GM23338 (cell line): ENCODE results near the gene OVCA2. TPM values are rescaled to one million over a fixed set of nuclear protein-coding genes. Genes with fewer than 3 reads are reported as not detected.

Experiments used
- ATAC-seq: fragments of 200-7000 bp; cut with Tn5 transposase; 3 replicates; pipeline ENCODE4 v1.9.1; 2020
- DNase-seq: peaks from one replicate; pipeline ENCODE4 v3.0.0-alpha.2; 2015; ENCODE audit warnings: low spot score
- H2AFZ ChIP-seq: fragments of 200-600 bp; sonication (generic); 2 replicates; pipeline ENCODE4 v1.8.0; 2016; ENCODE audit warnings: antibody characterized with exemption, mild to moderate bottlenecking, moderate library complexity
- H3F3A ChIP-seq: fragments of 200-600 bp; sonication (generic); replicated peaks from 2 replicates; pipeline ENCODE4 v1.8.0; 2017; ENCODE audit warnings: antibody characterized with exemption, mixed run types, low read depth
- H3K27ac ChIP-seq: fragments of 200-600 bp; sonication (generic); 2 replicates; pipeline ENCODE4 v1.6.1; 2016; ENCODE audit warnings: low read depth
- H3K27me3 ChIP-seq: fragments of 200-600 bp; sonication (generic); 2 replicates; pipeline ENCODE4 v1.8.0; 2016; ENCODE audit warnings: mild to moderate bottlenecking, mixed run types, moderate library complexity; ENCODE audit not compliant: insufficient read depth
- H3K36me3 ChIP-seq: fragments of 200-600 bp; sonication (generic); 2 replicates; pipeline ENCODE4 v1.8.0; 2016; ENCODE audit warnings: mild to moderate bottlenecking; ENCODE audit not compliant: insufficient read depth
- H3K4me1 ChIP-seq: fragments of 200-600 bp; sonication (generic); 2 replicates; pipeline ENCODE4 v1.8.0; 2016; ENCODE audit warnings: mild to moderate bottlenecking, moderate library complexity; ENCODE audit not compliant: insufficient read depth
- H3K4me2 ChIP-seq: fragments of 200-600 bp; sonication (generic); 2 replicates; pipeline ENCODE4 v1.7.1; 2017; ENCODE audit warnings: mixed run types
- H3K4me3 ChIP-seq: fragments of 200-600 bp; sonication (generic); 2 replicates; pipeline ENCODE4 v1.6.1; 2016; ENCODE audit warnings: mixed run types
- H3K79me2 ChIP-seq: fragments of 200-600 bp; sonication (generic); replicated peaks from 2 replicates; pipeline ENCODE4 v1.8.0; 2017; ENCODE audit warnings: mild to moderate bottlenecking; ENCODE audit not compliant: insufficient read depth
- H3K9me2 ChIP-seq: fragments of 200-600 bp; sonication (generic); 2 replicates; pipeline ENCODE4 v1.8.0; 2017; ENCODE audit not compliant: insufficient read depth
- H4K20me1 ChIP-seq: fragments of 200-600 bp; sonication (generic); replicated peaks from 2 replicates; pipeline ENCODE4 v1.8.0; 2017; ENCODE audit warnings: mild to moderate bottlenecking; ENCODE audit not compliant: insufficient read depth
- H3K27ac Mint-ChIP-seq: 2 replicates; pipeline ENCODE4 v1.8.0; 2020; ENCODE audit warnings: inconsistent platforms, mild to moderate bottlenecking, moderate library complexity, mixed read lengths
- H3K27me3 Mint-ChIP-seq: 3 replicates; pipeline ENCODE4 v1.8.0; 2022; ENCODE audit warnings: low read depth, mild to moderate bottlenecking, moderate library complexity, mixed read lengths, inconsistent platforms; ENCODE audit not compliant: insufficient read depth, poor library complexity
- H3K36me3 Mint-ChIP-seq: 3 replicates; pipeline ENCODE4 v1.8.0; 2021; ENCODE audit warnings: low read depth, mild to moderate bottlenecking, inconsistent platforms, moderate library complexity, mixed read lengths
- H3K4me1 Mint-ChIP-seq: 3 replicates; pipeline ENCODE4 v1.8.0; 2020; ENCODE audit warnings: mild to moderate bottlenecking, inconsistent platforms, mixed read lengths
- H3K4me3 Mint-ChIP-seq: 3 replicates; pipeline ENCODE4 v1.8.0; 2021; ENCODE audit warnings: moderate library complexity, mild to moderate bottlenecking, inconsistent platforms, mixed read lengths
- H3K9me3 Mint-ChIP-seq: 3 replicates; pipeline ENCODE4 v1.8.0; 2020; ENCODE audit warnings: moderate library complexity, mild to moderate bottlenecking, inconsistent platforms, mixed read lengths
- CREB1 ChIP-seq: fragments of 250-450 bp; sonication (Bioruptor Pico); IDR thresholded peaks from 2 replicates; pipeline ENCODE4 v1.5.0; 2020; ENCODE audit warnings: low read depth, mild to moderate bottlenecking, moderate library complexity
- EZH2 ChIP-seq: fragments of 200-600 bp; sonication (generic); IDR thresholded peaks from one replicate; pipeline ENCODE4 v1.8.0; 2017; ENCODE audit warnings: antibody characterized with exemption, mild to moderate bottlenecking, low read depth; ENCODE audit not compliant: unreplicated experiment
- EZH2phosphoT487 ChIP-seq: fragments of 200-600 bp; sonication (generic); IDR thresholded peaks from one replicate; pipeline ENCODE4 v1.8.1; 2018; ENCODE audit warnings: antibody characterized with exemption; ENCODE audit not compliant: unreplicated experiment
- JUNB ChIP-seq: IDR thresholded peaks from one replicate; pipeline ENCODE4 v1.6.1; 2016; ENCODE audit warnings: antibody characterized with exemption; ENCODE audit not compliant: unreplicated experiment
- NANOG ChIP-seq: IDR thresholded peaks from 2 replicates; pipeline ENCODE4 v1.6.1; 2016; ENCODE audit warnings: antibody characterized with exemption, borderline replicate concordance
- POLR2AphosphoS5 ChIP-seq: IDR thresholded peaks from 2 replicates; pipeline ENCODE4 v1.6.1; 2016; ENCODE audit warnings: antibody characterized with exemption, low read depth
- STAT1 ChIP-seq: IDR thresholded peaks from one replicate; pipeline ENCODE4 v1.6.1; 2016; ENCODE audit warnings: antibody characterized with exemption; ENCODE audit not compliant: unreplicated experiment
- ZNF114 ChIP-seq: fragments of 250-450 bp; sonication (Bioruptor Pico); IDR thresholded peaks from 2 replicates; pipeline ENCODE4 v1.5.0; 2020; ENCODE audit warnings: mild to moderate bottlenecking, moderate library complexity
- ZNF331 ChIP-seq: fragments of 250-450 bp; sonication (Bioruptor Pico); IDR thresholded peaks from 2 replicates; pipeline ENCODE4 v1.5.0; 2020; ENCODE audit warnings: low read depth, mild to moderate bottlenecking, moderate library complexity
- polyA plus RNA-seq: library from polyadenylated mRNA; unstranded; fragments of >200 nt; fragmentation: Nextera tagmentation; extraction: Ambion mirVana; gene quantifications from 2 replicates; pipeline ENCODE4 v1.2.1, GENCODE V29; 2016
- total RNA-seq: library from RNA; depleted of rRNA; stranded (reverse); fragments of >200 nt; shearing (Covaris generic); gene quantifications from 2 replicates; pipeline ENCODE4 v1.2.3, GENCODE V29; 2014
- TF ChIP-seq, protein P1 (sequence below): fragments of 250-450 bp; sonication (Bioruptor Pico); IDR thresholded peaks from 2 replicates; pipeline ENCODE4 v1.5.0; 2020; ENCODE audit warnings: mild to moderate bottlenecking, moderate library complexity
- TF ChIP-seq, protein P2 (sequence below): IDR thresholded peaks from one replicate; pipeline ENCODE4 v1.6.1; 2018; ENCODE audit warnings: antibody characterized with exemption; ENCODE audit not compliant: unreplicated experiment
- TF ChIP-seq, protein P3 (sequence below): IDR thresholded peaks from 2 replicates; pipeline ENCODE4 v1.6.1; 2016; ENCODE audit warnings: antibody characterized with exemption
- TF ChIP-seq, protein P4 (sequence below), 2 experiments: fragments of 200-600 bp in 1 of 2; sonication (generic) in 1 of 2; conservative IDR thresholded peaks; 2 replicates each; pipeline versions ENCODE4 v1.5.1 to v1.6.1; 2016 to 2017; ENCODE audit warnings: antibody characterized with exemption in 2 of 2, low read depth in 2 of 2, mild to moderate bottlenecking in 2 of 2, moderate library complexity in 1 of 2

OVCA2 gene
- total and polyA plus RNA-seq, 2 experiments from 2014 or later = 15.9 to 21.3 TPM

GRCh38 chr17:2061441-2061958 lies 19.7 kb downstream of the OVCA2 start:
- Histone ChIP-seq H3K4me2 (no peak overlapping the region), H3K79me2 (no peaks in the 10 kb centered on the region), H3K9me2 (no peaks in the 10 kb centered on the region), H3K4me3 (no peak overlapping the region), H3F3A (0 out of 2 replicates have a peak, but pooled peaks cover 10% of the 10 kb centered on the region), H3K4me1 (peaks cover 29% of the 10 kb centered on the region), H3K27me3 (peaks cover 45% of the 10 kb centered on the region), H3K27ac (no peak overlapping the region), H3K36me3 (no peaks in the 10 kb centered on the region), H4K20me1 (no peaks in the 10 kb centered on the region; the same call in none of the 2 replicates), H2AFZ (no peak overlapping the region)
- ATAC-seq (no peak), DNase-seq (no peak)
- Mint-ChIP-seq H3K9me3 (no peaks in the 10 kb centered on the region), H3K4me3 (no peak overlapping the region), H3K27ac (no peak overlapping the region), H3K27me3 (peaks cover 58% of the 10 kb centered on the region), H3K36me3 (peaks cover 15% of the 10 kb centered on the region), H3K4me1 (peaks cover 45% of the 10 kb centered on the region)
- TF ChIP-seq EZH2phosphoT487 (no peak), NANOG (no peak), EZH2 (no peak), POLR2AphosphoS5 (no peak), ZNF331 (CRISPR knock-in tag) (no peak), JUNB (no peak), STAT1 (no peak), ZNF114 (CRISPR knock-in tag) (no peak), CREB1 (CRISPR knock-in tag) (no peak)
- TF ChIP-seq, protein P1, sequence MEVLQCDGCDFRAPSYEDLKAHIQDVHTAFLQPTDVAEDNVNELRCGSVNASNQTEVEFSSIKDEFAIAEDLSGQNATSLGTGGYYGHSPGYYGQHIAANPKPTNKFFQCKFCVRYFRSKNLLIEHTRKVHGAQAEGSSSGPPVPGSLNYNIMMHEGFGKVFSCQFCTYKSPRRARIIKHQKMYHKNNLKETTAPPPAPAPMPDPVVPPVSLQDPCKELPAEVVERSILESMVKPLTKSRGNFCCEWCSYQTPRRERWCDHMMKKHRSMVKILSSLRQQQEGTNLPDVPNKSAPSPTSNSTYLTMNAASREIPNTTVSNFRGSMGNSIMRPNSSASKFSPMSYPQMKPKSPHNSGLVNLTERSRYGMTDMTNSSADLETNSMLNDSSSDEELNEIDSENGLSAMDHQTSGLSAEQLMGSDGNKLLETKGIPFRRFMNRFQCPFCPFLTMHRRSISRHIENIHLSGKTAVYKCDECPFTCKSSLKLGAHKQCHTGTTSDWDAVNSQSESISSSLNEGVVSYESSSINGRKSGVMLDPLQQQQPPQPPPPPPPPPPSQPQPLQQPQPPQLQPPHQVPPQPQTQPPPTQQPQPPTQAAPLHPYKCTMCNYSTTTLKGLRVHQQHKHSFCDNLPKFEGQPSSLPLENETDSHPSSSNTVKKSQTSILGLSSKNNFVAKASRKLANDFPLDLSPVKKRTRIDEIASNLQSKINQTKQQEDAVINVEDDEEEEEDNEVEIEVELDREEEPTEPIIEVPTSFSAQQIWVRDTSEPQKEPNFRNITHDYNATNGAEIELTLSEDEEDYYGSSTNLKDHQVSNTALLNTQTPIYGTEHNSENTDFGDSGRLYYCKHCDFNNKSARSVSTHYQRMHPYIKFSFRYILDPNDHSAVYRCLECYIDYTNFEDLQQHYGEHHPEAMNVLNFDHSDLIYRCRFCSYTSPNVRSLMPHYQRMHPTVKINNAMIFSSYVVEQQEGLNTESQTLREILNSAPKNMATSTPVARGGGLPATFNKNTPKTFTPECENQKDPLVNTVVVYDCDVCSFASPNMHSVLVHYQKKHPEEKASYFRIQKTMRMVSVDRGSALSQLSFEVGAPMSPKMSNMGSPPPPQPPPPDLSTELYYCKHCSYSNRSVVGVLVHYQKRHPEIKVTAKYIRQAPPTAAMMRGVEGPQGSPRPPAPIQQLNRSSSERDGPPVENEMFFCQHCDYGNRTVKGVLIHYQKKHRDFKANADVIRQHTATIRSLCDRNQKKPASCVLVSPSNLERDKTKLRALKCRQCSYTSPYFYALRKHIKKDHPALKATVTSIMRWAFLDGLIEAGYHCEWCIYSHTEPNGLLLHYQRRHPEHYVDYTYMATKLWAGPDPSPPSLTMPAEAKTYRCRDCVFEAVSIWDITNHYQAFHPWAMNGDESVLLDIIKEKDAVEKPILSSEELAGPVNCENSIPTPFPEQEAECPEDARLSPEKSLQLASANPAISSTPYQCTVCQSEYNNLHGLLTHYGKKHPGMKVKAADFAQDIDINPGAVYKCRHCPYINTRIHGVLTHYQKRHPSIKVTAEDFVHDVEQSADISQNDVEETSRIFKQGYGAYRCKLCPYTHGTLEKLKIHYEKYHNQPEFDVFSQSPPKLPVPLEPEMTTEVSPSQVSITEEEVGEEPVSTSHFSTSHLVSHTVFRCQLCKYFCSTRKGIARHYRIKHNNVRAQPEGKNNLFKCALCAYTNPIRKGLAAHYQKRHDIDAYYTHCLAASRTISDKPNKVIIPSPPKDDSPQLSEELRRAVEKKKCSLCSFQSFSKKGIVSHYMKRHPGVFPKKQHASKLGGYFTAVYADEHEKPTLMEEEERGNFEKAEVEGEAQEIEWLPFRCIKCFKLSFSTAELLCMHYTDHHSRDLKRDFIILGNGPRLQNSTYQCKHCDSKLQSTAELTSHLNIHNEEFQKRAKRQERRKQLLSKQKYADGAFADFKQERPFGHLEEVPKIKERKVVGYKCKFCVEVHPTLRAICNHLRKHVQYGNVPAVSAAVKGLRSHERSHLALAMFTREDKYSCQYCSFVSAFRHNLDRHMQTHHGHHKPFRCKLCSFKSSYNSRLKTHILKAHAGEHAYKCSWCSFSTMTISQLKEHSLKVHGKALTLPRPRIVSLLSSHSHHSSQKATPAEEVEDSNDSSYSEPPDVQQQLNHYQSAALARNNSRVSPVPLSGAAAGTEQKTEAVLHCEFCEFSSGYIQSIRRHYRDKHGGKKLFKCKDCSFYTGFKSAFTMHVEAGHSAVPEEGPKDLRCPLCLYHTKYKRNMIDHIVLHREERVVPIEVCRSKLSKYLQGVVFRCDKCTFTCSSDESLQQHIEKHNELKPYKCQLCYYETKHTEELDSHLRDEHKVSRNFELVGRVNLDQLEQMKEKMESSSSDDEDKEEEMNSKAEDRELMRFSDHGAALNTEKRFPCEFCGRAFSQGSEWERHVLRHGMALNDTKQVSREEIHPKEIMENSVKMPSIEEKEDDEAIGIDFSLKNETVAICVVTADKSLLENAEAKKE = no peak
- TF ChIP-seq, protein P2, sequence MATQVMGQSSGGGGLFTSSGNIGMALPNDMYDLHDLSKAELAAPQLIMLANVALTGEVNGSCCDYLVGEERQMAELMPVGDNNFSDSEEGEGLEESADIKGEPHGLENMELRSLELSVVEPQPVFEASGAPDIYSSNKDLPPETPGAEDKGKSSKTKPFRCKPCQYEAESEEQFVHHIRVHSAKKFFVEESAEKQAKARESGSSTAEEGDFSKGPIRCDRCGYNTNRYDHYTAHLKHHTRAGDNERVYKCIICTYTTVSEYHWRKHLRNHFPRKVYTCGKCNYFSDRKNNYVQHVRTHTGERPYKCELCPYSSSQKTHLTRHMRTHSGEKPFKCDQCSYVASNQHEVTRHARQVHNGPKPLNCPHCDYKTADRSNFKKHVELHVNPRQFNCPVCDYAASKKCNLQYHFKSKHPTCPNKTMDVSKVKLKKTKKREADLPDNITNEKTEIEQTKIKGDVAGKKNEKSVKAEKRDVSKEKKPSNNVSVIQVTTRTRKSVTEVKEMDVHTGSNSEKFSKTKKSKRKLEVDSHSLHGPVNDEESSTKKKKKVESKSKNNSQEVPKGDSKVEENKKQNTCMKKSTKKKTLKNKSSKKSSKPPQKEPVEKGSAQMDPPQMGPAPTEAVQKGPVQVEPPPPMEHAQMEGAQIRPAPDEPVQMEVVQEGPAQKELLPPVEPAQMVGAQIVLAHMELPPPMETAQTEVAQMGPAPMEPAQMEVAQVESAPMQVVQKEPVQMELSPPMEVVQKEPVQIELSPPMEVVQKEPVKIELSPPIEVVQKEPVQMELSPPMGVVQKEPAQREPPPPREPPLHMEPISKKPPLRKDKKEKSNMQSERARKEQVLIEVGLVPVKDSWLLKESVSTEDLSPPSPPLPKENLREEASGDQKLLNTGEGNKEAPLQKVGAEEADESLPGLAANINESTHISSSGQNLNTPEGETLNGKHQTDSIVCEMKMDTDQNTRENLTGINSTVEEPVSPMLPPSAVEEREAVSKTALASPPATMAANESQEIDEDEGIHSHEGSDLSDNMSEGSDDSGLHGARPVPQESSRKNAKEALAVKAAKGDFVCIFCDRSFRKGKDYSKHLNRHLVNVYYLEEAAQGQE = no peak
- TF ChIP-seq, protein P3, sequence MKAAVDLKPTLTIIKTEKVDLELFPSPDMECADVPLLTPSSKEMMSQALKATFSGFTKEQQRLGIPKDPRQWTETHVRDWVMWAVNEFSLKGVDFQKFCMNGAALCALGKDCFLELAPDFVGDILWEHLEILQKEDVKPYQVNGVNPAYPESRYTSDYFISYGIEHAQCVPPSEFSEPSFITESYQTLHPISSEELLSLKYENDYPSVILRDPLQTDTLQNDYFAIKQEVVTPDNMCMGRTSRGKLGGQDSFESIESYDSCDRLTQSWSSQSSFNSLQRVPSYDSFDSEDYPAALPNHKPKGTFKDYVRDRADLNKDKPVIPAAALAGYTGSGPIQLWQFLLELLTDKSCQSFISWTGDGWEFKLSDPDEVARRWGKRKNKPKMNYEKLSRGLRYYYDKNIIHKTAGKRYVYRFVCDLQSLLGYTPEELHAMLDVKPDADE = no peak
- TF ChIP-seq, protein P4, sequence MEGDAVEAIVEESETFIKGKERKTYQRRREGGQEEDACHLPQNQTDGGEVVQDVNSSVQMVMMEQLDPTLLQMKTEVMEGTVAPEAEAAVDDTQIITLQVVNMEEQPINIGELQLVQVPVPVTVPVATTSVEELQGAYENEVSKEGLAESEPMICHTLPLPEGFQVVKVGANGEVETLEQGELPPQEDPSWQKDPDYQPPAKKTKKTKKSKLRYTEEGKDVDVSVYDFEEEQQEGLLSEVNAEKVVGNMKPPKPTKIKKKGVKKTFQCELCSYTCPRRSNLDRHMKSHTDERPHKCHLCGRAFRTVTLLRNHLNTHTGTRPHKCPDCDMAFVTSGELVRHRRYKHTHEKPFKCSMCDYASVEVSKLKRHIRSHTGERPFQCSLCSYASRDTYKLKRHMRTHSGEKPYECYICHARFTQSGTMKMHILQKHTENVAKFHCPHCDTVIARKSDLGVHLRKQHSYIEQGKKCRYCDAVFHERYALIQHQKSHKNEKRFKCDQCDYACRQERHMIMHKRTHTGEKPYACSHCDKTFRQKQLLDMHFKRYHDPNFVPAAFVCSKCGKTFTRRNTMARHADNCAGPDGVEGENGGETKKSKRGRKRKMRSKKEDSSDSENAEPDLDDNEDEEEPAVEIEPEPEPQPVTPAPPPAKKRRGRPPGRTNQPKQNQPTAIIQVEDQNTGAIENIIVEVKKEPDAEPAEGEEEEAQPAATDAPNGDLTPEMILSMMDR (conservative IDR thresholded peaks at IDR 0.05; ENCODE audit: low read depth in 2 of 2) = no peak
